PC-9 (cell line): ENCODE measurements around the gene RSF1. TPM values are rescaled to one million over a fixed set of nuclear protein-coding genes. Genes with fewer than 3 reads are reported as not detected.

Experiments
- BruUV-seq: library from RNA; stranded (reverse); fragments of 400-500 nt; replicated peaks from 2 replicates; lab custom pipeline; 2021; lab: Mats Ljungman, UMichigan
- CTCF ChIA-PET: fragments of 300-600 bp; sonication (Branson Sonifier 250); formaldehyde crosslinking; loops from one replicate; lab custom pipeline; 2022; ENCODE audit warnings: antibody characterized with exemption; lab: Charles Lee
- POLR2A ChIA-PET: fragments of 300-600 bp; sonication (Branson Sonifier 250); formaldehyde crosslinking; loops from one replicate; lab custom pipeline; 2022; ENCODE audit warnings: antibody characterized with exemption; ENCODE audit not compliant: unreplicated experiment; lab: Charles Lee
- DNase-seq, 2 experiments: peaks; one replicate each; pipeline versions ENCODE4 v3.0.0 to v3.0.0-alpha.2; 2015 to 2022; ENCODE audit warnings: mixed read lengths in 1 of 2
- H2AFZ ChIP-seq: fragments of 200-600 bp; sonication (generic); 2 replicates; pipeline ENCODE4 v1.8.1; 2017; ENCODE audit warnings: antibody characterized with exemption
- H3F3A ChIP-seq: fragments of 200-600 bp; sonication (generic); 2 replicates; pipeline ENCODE4 v1.8.1; 2017; ENCODE audit warnings: antibody characterized with exemption, mild to moderate bottlenecking, low read depth; ENCODE audit not compliant: insufficient read depth
- H3K27ac ChIP-seq: fragments of 200-600 bp; sonication (generic); 2 replicates; pipeline ENCODE4 v1.6.1; 2016; ENCODE audit warnings: mixed run types
- H3K27me3 ChIP-seq: fragments of 200-600 bp; sonication (generic); 2 replicates; pipeline ENCODE4 v1.6.1; 2016; ENCODE audit warnings: low read depth, mixed run types; ENCODE audit not compliant: insufficient read depth
- H3K36me3 ChIP-seq: fragments of 200-600 bp; sonication (generic); 2 replicates; pipeline ENCODE4 v1.6.1; 2016; ENCODE audit warnings: low read depth, mixed run types
- H3K4me1 ChIP-seq: fragments of 200-600 bp; sonication (generic); replicated peaks from 2 replicates; pipeline ENCODE4 v1.6.1; 2016; ENCODE audit warnings: mixed run types; ENCODE audit not compliant: insufficient read depth
- H3K4me2 ChIP-seq: fragments of 200-600 bp; sonication (generic); 2 replicates; pipeline ENCODE4 v1.6.1; 2017; ENCODE audit warnings: mixed run types
- H3K4me3 ChIP-seq: fragments of 200-600 bp; sonication (generic); 2 replicates; pipeline ENCODE4 v1.6.1; 2016; ENCODE audit warnings: mixed run types
- H3K79me2 ChIP-seq: fragments of 200-600 bp; sonication (generic); 2 replicates; pipeline ENCODE4 v1.6.1; 2017; ENCODE audit warnings: low read depth, mixed run types
- H3K9me2 ChIP-seq: fragments of 200-600 bp; sonication (generic); 2 replicates; pipeline ENCODE4 v1.8.1; 2017; ENCODE audit warnings: mild to moderate bottlenecking; ENCODE audit not compliant: insufficient read depth
- H3K9me3 ChIP-seq: fragments of 200-600 bp; sonication (generic); 2 replicates; pipeline ENCODE4 v1.8.1; 2016; ENCODE audit warnings: low read depth; ENCODE audit not compliant: insufficient read depth
- H4K20me1 ChIP-seq: fragments of 200-600 bp; sonication (generic); 2 replicates; pipeline ENCODE4 v1.8.1; 2017; ENCODE audit not compliant: insufficient read depth
- EZH2 ChIP-seq: fragments of 200-600 bp; sonication (generic); IDR thresholded peaks from 2 replicates; pipeline ENCODE4 v1.8.0; 2017; ENCODE audit warnings: antibody characterized with exemption, low read depth
- intact Hi-C: fragments of 100-400 bp; cut with micrococcal nuclease; formaldehyde crosslinking; loops from one replicate; pipeline ENCODE4 v1.10.0; 2022; ENCODE audit not compliant: unreplicated experiment
- total RNA-seq: library from RNA; stranded (reverse); gene quantifications from 2 replicates; pipeline ENCODE4 v1.2.3, GENCODE V29; 2021
- TF ChIP-seq, protein P1 (sequence below): fragments of 200-600 bp; sonication (generic); conservative IDR thresholded peaks from 2 replicates; pipeline ENCODE4 v1.6.1; 2017; ENCODE audit warnings: mixed run types, antibody characterized with exemption, mild to moderate bottlenecking, moderate library complexity

RSF1 gene
- total RNA-seq, 1 experiment from 2014 or later, result 110 TPM

DNA sequence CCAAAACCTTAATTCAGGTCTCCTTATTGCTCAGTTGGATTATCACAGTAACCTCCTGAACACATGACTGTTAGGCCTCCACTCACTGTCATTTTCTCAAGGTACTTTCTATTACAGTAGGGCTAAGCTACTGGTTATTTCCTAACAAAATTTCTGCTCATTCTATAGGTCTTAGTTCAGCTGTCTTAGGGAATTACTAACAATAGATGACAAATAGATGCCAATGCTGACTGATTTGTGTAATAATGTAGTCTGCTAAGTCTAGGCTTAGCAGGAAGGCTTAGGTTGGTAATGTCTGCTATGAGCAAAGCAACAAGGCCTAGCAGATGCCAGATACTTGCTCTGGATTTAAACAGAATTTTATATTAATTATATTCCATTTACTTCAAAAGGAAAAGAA, 58.1 kb downstream of the RSF1 start:
- Histone ChIP-seq H3K4me3 (no peak overlapping the region), H3K79me2 (peaks cover 28% of the 10 kb centered on the region), H3K36me3 (peaks cover 23% of the 10 kb centered on the region), H2AFZ (no peak overlapping the region), H3K4me1 (no peaks in the 10 kb centered on the region), H4K20me1 (peaks cover 63% of the 10 kb centered on the region), H3K9me2 (no peaks in the 10 kb centered on the region), H3K27me3 (no peaks in the 10 kb centered on the region), H3K4me2 (no peak overlapping the region), H3K27ac (no peak overlapping the region), H3F3A (peaks cover 3% of the 10 kb centered on the region; the same call in 1 of the 2 replicates), H3K9me3 (no peaks in the 10 kb centered on the region)
- ChIA-PET POLR2A (no interaction called here), CTCF (no interaction called here)
- no peak for DNase-seq
- no TSS peak for BruUV-seq
- intact Hi-C loops, result no loop called here
- no peak for TF ChIP-seq EZH2
- TF ChIP-seq, protein P1, sequence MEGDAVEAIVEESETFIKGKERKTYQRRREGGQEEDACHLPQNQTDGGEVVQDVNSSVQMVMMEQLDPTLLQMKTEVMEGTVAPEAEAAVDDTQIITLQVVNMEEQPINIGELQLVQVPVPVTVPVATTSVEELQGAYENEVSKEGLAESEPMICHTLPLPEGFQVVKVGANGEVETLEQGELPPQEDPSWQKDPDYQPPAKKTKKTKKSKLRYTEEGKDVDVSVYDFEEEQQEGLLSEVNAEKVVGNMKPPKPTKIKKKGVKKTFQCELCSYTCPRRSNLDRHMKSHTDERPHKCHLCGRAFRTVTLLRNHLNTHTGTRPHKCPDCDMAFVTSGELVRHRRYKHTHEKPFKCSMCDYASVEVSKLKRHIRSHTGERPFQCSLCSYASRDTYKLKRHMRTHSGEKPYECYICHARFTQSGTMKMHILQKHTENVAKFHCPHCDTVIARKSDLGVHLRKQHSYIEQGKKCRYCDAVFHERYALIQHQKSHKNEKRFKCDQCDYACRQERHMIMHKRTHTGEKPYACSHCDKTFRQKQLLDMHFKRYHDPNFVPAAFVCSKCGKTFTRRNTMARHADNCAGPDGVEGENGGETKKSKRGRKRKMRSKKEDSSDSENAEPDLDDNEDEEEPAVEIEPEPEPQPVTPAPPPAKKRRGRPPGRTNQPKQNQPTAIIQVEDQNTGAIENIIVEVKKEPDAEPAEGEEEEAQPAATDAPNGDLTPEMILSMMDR, result no peak

DNA sequence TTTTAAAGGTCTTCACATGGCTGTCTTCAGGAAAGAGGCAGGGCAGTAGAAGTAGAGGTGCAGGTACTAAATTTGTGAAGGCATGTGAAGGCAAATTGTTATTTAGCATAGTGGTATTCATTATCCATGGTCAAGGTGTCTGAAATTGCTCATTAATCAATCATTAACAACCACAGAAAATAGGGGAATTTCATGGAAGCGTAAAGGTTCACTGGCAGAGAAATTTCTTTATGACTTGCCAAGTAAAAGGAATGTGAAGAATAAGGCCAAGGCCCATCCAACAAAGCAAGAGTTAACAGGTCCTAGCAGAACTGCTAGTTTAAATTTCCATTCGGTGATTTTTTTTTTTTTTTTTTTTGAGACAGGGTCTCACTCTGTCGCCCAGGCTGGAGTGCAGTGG, 59.0 kb downstream of the RSF1 start:
- H3K9me2 ChIP-seq, result no peaks in the 10 kb centered on the region
- no peaks in the 10 kb centered on the region for H3K4me1 ChIP-seq
- H3K36me3 ChIP-seq, result peaks cover 23% of the 10 kb centered on the region
- H2AFZ ChIP-seq, result no peak overlapping the region
- peaks cover 18% of the 10 kb centered on the region for H3K79me2 ChIP-seq
- no peak for DNase-seq
- H4K20me1 ChIP-seq, result peaks cover 61% of the 10 kb centered on the region
- no peaks in the 10 kb centered on the region for H3K9me3 ChIP-seq
- CTCF ChIA-PET, result no interaction called here
- TF ChIP-seq, protein P1, result no peak
- no peak for TF ChIP-seq EZH2
- intact Hi-C loops, result no loop called here
- H3K4me2 ChIP-seq, result no peak overlapping the region
- H3F3A ChIP-seq, result peaks cover 3% of the 10 kb centered on the region; the same call in 1 of the 2 replicates
- H3K27ac ChIP-seq, result no peak overlapping the region
- POLR2A ChIA-PET, result no interaction called here
- H3K4me3 ChIP-seq, result no peak overlapping the region
- no TSS peak for BruUV-seq
- no peaks in the 10 kb centered on the region for H3K27me3 ChIP-seq

DNA sequence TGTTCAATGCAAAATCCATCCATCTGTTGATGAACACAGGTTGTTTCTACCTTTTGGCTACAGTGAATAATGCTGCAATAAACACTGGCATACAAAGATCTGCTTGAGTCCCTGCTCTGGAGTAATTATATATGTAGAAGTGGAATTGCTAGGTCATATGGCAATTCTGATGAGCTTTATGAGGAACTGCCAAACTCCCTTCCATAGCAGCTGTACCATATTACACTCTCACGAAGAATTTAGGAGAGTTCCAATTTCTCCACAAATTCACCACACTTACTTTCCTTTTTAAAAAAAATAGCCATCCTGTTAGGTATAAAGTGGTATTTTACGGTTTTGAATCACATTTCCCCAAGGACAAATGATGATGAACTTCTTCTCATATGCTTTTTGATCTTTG, 62.2 kb downstream of the RSF1 start:
- no peak for TF ChIP-seq EZH2
- TF ChIP-seq, protein P1, result no peak
- H4K20me1 ChIP-seq, result peaks cover 55% of the 10 kb centered on the region
- H2AFZ ChIP-seq, result no peak overlapping the region
- BruUV-seq, result no TSS peak
- no peaks in the 10 kb centered on the region for H3K27me3 ChIP-seq
- H3K9me3 ChIP-seq, result no peaks in the 10 kb centered on the region
- H3K4me2 ChIP-seq, result no peak overlapping the region
- H3F3A ChIP-seq, result no peaks in the 10 kb centered on the region
- H3K9me2 ChIP-seq, result no peaks in the 10 kb centered on the region
- DNase-seq, result no peak
- CTCF ChIA-PET, result no interaction called here
- H3K4me1 ChIP-seq, result no peaks in the 10 kb centered on the region
- H3K27ac ChIP-seq, result no peak overlapping the region
- peaks cover 5% of the 10 kb centered on the region; the same call in 1 of the 2 replicates for H3K79me2 ChIP-seq
- peaks cover 30% of the 10 kb centered on the region for H3K36me3 ChIP-seq
- H3K4me3 ChIP-seq, result no peak overlapping the region
- intact Hi-C loops, result no loop called here
- POLR2A ChIA-PET, result no interaction called here
